Colon (tissue), 2 donors: ENCODE data around the gene MEI1.
"Not testable (repeated sequence)": the region's sequence is repeated elsewhere in the genome, so short reads cannot be mapped to it uniquely, and the experiment has no call there.

Experiments
- FAIRE-seq: peaks from 2 replicates; lab custom pipeline; 2012; peaks lifted over from hg19 to GRCh38; lab: Jason Lieb, UNC
- donor health status: control.
- donor health status: control.

Gene MEI1

GRCh38 chr22:41683052-41683451, 16.3 kb upstream of the MEI1 start:
- FAIRE-seq: no peak

DNA sequence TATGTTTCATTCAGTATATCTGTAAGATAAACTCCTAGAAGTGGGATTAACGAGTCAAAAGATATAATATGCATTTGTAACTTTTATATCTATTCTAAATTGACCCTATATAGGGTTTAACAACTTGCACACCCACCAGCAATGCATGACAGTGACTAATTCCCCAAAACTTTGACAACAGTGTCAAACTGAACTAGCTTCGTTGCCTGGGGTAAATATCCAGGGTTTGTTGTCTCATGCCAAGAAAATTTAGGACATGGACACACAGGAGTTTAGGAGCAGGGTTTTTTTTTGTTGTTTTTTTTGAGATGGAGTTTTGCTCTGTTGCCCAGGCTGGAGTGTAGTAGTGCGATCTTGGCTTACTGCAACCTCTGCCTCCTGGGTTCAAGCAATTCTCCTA, 15.7 kb upstream of the MEI1 start:
- FAIRE-seq: no peak

DNA sequence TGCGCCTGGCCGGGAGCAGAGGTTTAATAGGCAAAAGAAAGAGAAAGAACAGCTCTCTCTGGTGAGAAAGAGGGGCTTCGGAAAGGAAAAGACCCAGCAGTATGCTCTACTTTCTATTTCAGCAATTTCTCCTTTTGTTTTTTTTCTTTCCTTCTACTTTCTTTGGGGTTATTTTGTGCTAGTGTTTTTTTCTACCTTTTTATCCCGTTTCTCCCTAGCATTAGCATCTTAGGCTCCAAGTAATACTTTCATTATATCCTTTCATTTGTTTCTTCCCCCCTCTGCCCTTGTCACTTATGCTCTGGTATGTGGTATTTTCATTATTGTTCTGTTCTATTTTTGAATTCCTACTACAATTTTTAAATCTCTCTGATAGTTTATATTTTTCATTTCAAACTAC, 15.1 kb upstream of the MEI1 start:
- peak; percentile 5 for FAIRE-seq

GRCh38 chr22:41686890-41687289, 12.4 kb upstream of the MEI1 start:
- FAIRE-seq: not testable (repeated sequence)

- no peak for FAIRE-seq
These were observed 11.4 kb upstream of the MEI1 start for GRCh38 chr22:41687901-41688364.

DNA sequence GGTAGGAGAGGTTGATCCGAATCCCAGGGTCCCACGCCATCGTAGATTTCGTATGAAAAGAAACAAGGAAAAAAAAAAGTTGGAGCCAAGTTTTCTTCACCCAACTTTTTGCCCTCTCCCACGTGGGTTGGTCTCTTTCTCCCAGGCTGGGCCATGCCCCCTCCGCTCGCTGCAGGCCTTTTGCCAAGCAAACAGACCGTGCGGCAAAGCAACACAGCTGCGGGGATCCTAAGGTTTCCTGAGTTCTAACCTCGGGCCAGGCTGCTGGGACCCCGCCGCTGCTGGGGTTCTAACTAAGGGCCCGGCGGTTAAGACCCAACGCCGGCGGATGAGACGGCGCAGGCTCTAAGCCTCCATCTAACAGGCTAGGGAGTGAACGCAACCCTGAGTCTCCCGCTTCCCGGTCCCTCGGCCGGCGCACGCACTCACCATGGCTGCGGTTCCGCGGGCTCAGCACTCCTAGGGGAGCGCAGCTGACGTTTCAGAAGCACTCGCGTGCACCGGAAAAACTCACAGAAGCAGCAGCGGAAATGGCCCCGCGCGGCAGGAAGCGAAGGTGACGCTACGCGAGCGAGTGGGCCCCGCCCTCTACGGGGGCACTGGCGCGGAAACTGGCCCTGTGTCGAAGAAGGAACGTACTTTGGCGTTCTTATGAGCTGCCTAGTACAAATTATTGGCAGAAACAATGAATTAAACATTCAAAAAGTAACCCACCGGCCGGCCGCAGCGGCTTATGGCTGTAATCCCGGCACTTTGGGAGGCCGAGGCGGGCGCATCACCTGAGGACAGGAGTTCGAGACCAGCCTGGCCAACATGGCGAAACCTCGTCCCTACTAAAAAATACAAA, 10.7 kb upstream of the MEI1 start, which contains the start of gene SNU13:
Gene SNU13 (minus strand): TSS at position 503 of the 847 bp plus-strand sequence. CDS start 71 bp downstream, at position 432.
- no peak for FAIRE-seq

DNA sequence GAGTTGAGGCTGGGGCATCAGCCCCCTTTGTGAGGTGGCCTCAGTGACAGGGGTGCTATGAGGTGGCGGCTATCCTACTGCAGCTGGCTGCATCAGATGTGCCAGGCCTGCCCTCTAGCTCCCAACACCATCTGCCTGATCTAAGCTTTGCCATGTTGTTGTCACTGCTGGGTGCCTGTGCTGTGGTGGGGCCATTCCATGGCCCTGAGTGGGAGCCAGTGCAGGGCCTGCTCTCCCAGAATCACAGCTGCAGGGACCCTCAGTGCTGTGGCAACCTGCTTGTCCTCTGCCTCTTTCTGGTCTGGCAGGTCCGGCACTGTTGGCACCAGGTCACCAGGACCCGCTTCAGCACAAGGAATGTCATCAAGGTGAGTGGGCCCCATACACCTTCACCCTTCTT, 8.8 kb upstream of the MEI1 start:
- FAIRE-seq: no peak

DNA sequence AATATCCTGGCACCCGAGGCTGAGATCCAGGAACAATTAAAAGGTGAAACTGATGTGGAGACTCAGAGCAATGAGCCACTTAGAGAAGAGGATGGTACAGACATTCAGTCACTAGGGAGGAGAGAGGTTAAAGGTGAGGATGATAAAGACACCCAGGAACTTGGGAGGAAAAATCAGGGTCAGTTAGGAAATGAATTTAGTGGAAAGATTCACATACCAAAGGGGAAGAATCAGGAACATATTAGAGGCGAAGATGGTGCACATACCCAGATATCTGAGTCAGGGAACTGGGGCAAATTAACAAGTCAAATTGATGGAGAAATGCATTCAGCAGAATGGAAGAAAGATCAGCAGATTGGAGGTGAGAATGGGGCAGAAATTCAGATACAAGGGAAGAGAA, 4.1 kb upstream of the MEI1 start:
- FAIRE-seq: no peak

GRCh38 chr22:41696703-41697102, 2.6 kb upstream of the MEI1 start:
- no peak for FAIRE-seq

- no peak for FAIRE-seq
These were observed 2.1 kb upstream of the MEI1 start for GRCh38 chr22:41697126-41697775.

DNA sequence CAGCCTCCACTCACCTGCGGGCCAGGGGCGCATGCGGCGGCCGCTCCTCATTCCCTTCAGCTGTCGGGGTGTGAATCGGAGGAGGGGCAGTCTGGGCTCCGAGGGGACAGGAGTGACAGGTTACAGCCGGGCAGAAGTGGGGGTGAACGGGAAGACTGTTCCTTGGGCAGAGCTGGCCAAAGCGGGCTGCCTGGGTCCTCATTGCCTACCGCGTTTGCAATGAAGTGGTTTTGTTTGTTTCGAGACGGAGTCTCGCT, 733 bp downstream of the MEI1 start:
- FAIRE-seq: no peak

- FAIRE-seq: no peak
These were observed 3.5 kb downstream of the MEI1 start for GRCh38 chr22:41702763-41703162.

GRCh38 chr22:41709341-41709740, 10.0 kb downstream of the MEI1 start:
- FAIRE-seq: no peak

GRCh38 chr22:41713004-41713403, 13.7 kb downstream of the MEI1 start:
- no peak for FAIRE-seq

DNA sequence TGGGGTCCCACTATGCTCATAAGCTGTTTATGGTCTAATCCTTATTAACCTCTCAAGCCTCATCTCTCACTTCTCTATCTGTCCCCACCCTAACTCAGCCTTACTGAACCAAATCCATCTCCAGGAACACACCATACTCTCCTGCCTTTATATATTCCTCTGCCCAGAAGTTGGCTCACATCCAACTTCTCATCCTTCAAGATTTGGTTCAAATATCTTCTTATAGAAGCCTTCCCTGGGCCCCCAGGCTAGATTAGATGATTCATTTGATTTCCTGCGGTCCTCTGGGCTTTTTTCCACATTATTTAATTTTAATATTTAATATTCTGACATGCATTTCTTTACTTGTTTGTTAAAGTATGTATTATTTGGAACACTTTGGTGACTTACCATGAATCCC, 23.2 kb downstream of the MEI1 start:
- FAIRE-seq: no peak

DNA sequence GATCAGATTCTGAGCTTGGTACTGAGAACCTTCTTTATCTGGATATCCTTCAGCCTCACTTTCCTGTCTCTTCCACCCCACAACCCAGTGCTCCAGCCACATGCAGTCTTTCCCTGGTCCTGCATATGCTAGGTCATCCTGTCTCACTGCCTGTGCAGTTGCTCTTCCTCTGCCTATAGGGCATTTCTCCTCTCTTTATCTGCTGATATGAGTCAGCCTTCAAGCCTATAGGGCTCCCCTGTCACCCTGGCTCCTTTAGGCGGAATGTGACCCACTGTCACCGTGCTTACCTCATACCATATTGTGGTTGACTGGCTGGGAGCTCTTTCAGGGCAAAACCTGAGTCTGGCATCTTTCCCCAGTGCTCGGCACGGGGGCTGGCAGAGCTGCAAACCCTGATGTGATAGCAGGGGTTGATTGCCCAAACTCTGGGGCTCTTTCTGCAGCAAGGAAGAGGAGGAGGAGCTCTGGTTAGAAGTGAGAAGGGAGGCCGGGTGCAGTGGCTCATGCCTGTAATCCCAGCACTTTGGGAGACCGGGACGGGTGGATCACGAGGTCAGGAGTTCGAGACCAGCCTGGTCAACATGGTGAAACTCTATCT, 26.3 kb downstream of the MEI1 start:
- no peak for FAIRE-seq

- FAIRE-seq: no peak
These were observed 32.3 kb downstream of the MEI1 start for GRCh38 chr22:41731609-41732008.

GRCh38 chr22:41732096-41732772, 32.9 kb downstream of the MEI1 start:
- no peak for FAIRE-seq

- not testable (repeated sequence) for FAIRE-seq
These were observed 33.9 kb downstream of the MEI1 start for GRCh38 chr22:41733241-41733640.

- FAIRE-seq: no peak
These were observed 40.3 kb downstream of the MEI1 start for GRCh38 chr22:41739576-41739975.

- no peak for FAIRE-seq
These were observed 43.6 kb downstream of the MEI1 start for GRCh38 chr22:41742918-41743317.

- FAIRE-seq: no peak
These were observed 46.7 kb downstream of the MEI1 start for GRCh38 chr22:41745968-41746367.
